ENCODE data around the gene CARD10. TPM values are rescaled to one million over a fixed set of nuclear protein-coding genes. Genes with fewer than 3 reads are reported as not detected.

The CARD10 gene
- polyA plus RNA-seq, 1 of the 3 experiments (the other 2 are of a cell fraction), result 14.5 TPM

DNA sequence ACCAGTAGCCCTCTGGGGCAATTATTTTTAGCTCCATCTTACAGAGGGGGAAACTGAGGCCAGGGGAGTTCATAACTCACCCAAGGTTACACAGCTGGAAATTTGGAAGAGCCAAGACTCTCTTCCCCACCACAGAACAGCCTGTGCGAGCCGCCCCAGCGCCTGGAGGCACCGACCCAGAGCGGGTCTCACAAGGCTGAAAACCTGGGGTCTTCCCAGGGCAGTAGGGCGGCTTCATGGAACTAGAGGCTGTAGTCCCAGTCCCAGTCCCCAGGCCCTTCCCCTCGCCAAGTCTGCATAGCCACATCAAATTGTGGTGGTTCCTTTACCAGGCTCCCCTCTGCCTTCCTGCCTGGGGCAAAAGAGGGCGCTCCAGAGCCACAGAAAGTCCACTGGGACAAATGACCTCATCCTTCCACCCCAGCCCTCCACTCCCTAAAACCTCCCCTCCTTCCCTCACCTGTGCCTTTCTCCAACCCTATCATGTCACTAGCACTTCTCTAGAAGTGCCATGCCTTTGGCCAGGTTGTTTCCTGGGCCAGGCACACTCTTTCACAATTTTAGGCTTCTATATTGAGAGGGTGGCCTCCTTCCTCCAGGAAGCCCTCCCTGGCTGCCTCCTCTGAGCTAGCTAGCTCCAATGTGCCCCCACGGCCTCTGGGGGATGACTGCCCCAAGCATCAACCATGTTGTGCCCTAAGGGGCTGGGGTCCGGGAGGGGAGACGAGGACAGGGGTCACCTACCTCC is 25.9 kb upstream of the CARD10 start:
- peak; percentile 56 for DNase-seq
- Histone ChIP-seq H2AFZ (ENCODE audit: low read depth) (no peak overlapping the region), H3K4me1 (ENCODE audit: control insufficient read depth in 1 of 2, insufficient read depth in 2 of 2, low read depth in 1 of 2, low read length in 1 of 2) (peaks cover 9 to 16% of the 10 kb centered on the region in 2 experiments; a peak in 2 of 4 replicates), H3K4me3 (ENCODE audit: low read depth in 2 of 2, low read length in 1 of 2) (no peak overlapping the region), H3K27me3 (ENCODE audit: insufficient read depth) (no peaks in the 10 kb centered on the region), H3K27ac (ENCODE audit: low read depth in 2 of 2, low read length in 1 of 2) (no peak overlapping the region), H3K36me3 (replicated peaks in 1 of 2; ENCODE audit: control insufficient read depth in 1 of 2, insufficient read depth in 2 of 2, low read length in 1 of 2) (no peaks in the 10 kb centered on the region), H4K20me1 (ENCODE audit: insufficient read depth) (no peaks in the 10 kb centered on the region), H3K9me2 (no peaks in the 10 kb centered on the region), H3K79me2 (ENCODE audit: insufficient read depth) (no peaks in the 10 kb centered on the region), H3K4me2 (no peak overlapping the region; the same call in 1 of the 2 replicates), H3K9me3 (no peaks in the 10 kb centered on the region), H3F3A (replicated peaks; ENCODE audit: insufficient read depth) (peaks cover 6% of the 10 kb centered on the region), H3K9ac (0 out of 2 replicates have a peak overlapping the region, but pooled peaks have one; percentile 21)
- WGBS (ENCODE audit: low lambda C conversion rate), result 8% methylated on average over 2 of the region's 11 CpGs
- CTCF ChIA-PET, result interaction anchor here (0.7 to 16.4 kb wide), 7 partner anchors 21 to 228 kb away, joined by 3 to 647 read pairs (median 5); partner anchors contain the start of gene CDC42EP1
- POLR2A ChIA-PET, result no interaction called here
- peak; percentile 43 for TF ChIP-seq SMC3 (IDR thresholded peaks at IDR 0.05; ENCODE audit: low read depth, low read length)
- TF ChIP-seq, protein P1, sequence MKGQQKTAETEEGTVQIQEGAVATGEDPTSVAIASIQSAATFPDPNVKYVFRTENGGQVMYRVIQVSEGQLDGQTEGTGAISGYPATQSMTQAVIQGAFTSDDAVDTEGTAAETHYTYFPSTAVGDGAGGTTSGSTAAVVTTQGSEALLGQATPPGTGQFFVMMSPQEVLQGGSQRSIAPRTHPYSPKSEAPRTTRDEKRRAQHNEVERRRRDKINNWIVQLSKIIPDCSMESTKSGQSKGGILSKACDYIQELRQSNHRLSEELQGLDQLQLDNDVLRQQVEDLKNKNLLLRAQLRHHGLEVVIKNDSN (IDR thresholded peaks at IDR 0.05; ENCODE audit: borderline replicate concordance, low read depth), result no peak
- TF ChIP-seq, protein P2, sequence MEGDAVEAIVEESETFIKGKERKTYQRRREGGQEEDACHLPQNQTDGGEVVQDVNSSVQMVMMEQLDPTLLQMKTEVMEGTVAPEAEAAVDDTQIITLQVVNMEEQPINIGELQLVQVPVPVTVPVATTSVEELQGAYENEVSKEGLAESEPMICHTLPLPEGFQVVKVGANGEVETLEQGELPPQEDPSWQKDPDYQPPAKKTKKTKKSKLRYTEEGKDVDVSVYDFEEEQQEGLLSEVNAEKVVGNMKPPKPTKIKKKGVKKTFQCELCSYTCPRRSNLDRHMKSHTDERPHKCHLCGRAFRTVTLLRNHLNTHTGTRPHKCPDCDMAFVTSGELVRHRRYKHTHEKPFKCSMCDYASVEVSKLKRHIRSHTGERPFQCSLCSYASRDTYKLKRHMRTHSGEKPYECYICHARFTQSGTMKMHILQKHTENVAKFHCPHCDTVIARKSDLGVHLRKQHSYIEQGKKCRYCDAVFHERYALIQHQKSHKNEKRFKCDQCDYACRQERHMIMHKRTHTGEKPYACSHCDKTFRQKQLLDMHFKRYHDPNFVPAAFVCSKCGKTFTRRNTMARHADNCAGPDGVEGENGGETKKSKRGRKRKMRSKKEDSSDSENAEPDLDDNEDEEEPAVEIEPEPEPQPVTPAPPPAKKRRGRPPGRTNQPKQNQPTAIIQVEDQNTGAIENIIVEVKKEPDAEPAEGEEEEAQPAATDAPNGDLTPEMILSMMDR (IDR thresholded peaks at IDR 0.05), result peak; percentile 67
- TF ChIP-seq RAD21 (IDR thresholded peaks at IDR 0.05; ENCODE audit: low read length), result peak; percentile 55

DNA sequence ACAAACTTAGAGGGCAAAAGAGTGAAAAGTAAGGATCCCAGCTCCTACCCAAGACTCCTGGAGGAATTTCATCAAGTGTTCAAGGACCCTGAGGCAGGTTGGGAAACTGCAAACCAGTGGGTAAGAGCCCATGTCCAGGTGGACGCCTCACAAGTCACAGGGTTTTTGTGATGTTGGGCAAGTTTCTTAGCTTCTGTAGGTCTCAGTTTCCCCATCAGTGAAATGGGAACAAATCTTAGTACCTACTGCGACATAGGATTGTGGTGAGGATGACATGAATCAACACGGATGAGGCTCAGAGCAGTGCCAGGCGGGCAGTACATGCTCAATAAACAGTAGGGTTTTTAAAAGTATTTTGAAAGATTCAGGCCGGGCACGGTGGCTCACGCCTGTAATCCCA is 23.7 kb upstream of the CARD10 start:
- H3K4me3 ChIP-seq (ENCODE audit: low read depth in 2 of 2, low read length in 1 of 2), result no peak overlapping the region
- DNase-seq, result peak; percentile 2
- no peaks in the 10 kb centered on the region for H3K27me3 ChIP-seq (ENCODE audit: insufficient read depth)
- H2AFZ ChIP-seq (ENCODE audit: low read depth), result no peak overlapping the region
- no peaks in the 10 kb centered on the region for H3K36me3 ChIP-seq (replicated peaks in 1 of 2; ENCODE audit: control insufficient read depth in 1 of 2, insufficient read depth in 2 of 2, low read length in 1 of 2)
- H3K9me2 ChIP-seq, result no peaks in the 10 kb centered on the region
- H3K27ac ChIP-seq (ENCODE audit: low read depth in 2 of 2, low read length in 1 of 2), result no peak overlapping the region
- ChIA-PET POLR2A (no interaction called here), CTCF (interaction anchor here (1.1 to 16.4 kb wide), 4 partner anchors 23 to 154 kb away, joined by 3 to 647 read pairs (median 10); partner anchors contain the start of gene CDC42EP1)
- 93% methylated on average over 7 of the region's 7 CpGs for WGBS (ENCODE audit: low lambda C conversion rate)
- peaks cover 6% of the 10 kb centered on the region for H3F3A ChIP-seq (replicated peaks; ENCODE audit: insufficient read depth)
- H3K79me2 ChIP-seq (ENCODE audit: insufficient read depth), result no peaks in the 10 kb centered on the region
- H3K9ac ChIP-seq, result no peak overlapping the region
- no peak overlapping the region for H3K4me2 ChIP-seq
- H3K4me1 ChIP-seq (ENCODE audit: control insufficient read depth in 1 of 2, insufficient read depth in 2 of 2, low read depth in 1 of 2, low read length in 1 of 2), result peaks cover 13 to 16% of the 10 kb centered on the region in 2 experiments; a peak in 3 of 4 replicates
- H3K9me3 ChIP-seq, result no peaks in the 10 kb centered on the region
- no peaks in the 10 kb centered on the region for H4K20me1 ChIP-seq (ENCODE audit: insufficient read depth)
- TF ChIP-seq, protein P1 (IDR thresholded peaks at IDR 0.05; ENCODE audit: borderline replicate concordance, low read depth), result no peak
- TF ChIP-seq RXRA (IDR thresholded peaks at IDR 0.05; ENCODE audit: borderline replicate concordance, low read depth), result no peak
- TF ChIP-seq SMC3 (IDR thresholded peaks at IDR 0.05; ENCODE audit: low read depth, low read length), result no peak
- no peak for TF ChIP-seq RCOR1 (IDR thresholded peaks at IDR 0.05; ENCODE audit: low read length)
- no peak for TF ChIP-seq MEF2A (IDR thresholded peaks at IDR 0.05; ENCODE audit: borderline replicate concordance, low read depth)
- TF ChIP-seq MXI1 (IDR thresholded peaks at IDR 0.05; ENCODE audit: low read depth, low read length), result no peak
- no peak for TF ChIP-seq FOXJ3 (CRISPR knock-in tag; IDR thresholded peaks at IDR 0.05)
- TF ChIP-seq, protein P3, sequence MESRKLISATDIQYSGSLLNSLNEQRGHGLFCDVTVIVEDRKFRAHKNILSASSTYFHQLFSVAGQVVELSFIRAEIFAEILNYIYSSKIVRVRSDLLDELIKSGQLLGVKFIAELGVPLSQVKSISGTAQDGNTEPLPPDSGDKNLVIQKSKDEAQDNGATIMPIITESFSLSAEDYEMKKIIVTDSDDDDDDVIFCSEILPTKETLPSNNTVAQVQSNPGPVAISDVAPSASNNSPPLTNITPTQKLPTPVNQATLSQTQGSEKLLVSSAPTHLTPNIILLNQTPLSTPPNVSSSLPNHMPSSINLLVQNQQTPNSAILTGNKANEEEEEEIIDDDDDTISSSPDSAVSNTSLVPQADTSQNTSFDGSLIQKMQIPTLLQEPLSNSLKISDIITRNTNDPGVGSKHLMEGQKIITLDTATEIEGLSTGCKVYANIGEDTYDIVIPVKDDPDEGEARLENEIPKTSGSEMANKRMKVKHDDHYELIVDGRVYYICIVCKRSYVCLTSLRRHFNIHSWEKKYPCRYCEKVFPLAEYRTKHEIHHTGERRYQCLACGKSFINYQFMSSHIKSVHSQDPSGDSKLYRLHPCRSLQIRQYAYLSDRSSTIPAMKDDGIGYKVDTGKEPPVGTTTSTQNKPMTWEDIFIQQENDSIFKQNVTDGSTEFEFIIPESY (IDR thresholded peaks at IDR 0.05; ENCODE audit: borderline replicate concordance, low read depth), result no peak
- TF ChIP-seq, protein P2 (IDR thresholded peaks at IDR 0.05), result no peak
- no peak for TF ChIP-seq SIN3A (IDR thresholded peaks at IDR 0.05; ENCODE audit: borderline replicate concordance, low read depth, low read length)
- TF ChIP-seq, protein P4, sequence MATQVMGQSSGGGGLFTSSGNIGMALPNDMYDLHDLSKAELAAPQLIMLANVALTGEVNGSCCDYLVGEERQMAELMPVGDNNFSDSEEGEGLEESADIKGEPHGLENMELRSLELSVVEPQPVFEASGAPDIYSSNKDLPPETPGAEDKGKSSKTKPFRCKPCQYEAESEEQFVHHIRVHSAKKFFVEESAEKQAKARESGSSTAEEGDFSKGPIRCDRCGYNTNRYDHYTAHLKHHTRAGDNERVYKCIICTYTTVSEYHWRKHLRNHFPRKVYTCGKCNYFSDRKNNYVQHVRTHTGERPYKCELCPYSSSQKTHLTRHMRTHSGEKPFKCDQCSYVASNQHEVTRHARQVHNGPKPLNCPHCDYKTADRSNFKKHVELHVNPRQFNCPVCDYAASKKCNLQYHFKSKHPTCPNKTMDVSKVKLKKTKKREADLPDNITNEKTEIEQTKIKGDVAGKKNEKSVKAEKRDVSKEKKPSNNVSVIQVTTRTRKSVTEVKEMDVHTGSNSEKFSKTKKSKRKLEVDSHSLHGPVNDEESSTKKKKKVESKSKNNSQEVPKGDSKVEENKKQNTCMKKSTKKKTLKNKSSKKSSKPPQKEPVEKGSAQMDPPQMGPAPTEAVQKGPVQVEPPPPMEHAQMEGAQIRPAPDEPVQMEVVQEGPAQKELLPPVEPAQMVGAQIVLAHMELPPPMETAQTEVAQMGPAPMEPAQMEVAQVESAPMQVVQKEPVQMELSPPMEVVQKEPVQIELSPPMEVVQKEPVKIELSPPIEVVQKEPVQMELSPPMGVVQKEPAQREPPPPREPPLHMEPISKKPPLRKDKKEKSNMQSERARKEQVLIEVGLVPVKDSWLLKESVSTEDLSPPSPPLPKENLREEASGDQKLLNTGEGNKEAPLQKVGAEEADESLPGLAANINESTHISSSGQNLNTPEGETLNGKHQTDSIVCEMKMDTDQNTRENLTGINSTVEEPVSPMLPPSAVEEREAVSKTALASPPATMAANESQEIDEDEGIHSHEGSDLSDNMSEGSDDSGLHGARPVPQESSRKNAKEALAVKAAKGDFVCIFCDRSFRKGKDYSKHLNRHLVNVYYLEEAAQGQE (IDR thresholded peaks at IDR 0.05; ENCODE audit: low read depth, low read length), result no peak

Measured in SK-N-SH (cell line).